ENCODE results near the gene CMKLR1.

CMKLR1 gene

GRCh38 chr12:108332791-108333382 lies 6.2 kb downstream of the CMKLR1 start:
- TF ChIP-seq REST (IDR thresholded peaks at IDR 0.05; ENCODE audit: insufficient read depth in 1 of 2, low read depth in 2 of 2, low read length in 2 of 2) (no peak), SIN3A (IDR thresholded peaks at IDR 0.05; ENCODE audit: borderline replicate concordance, insufficient read depth, low read length) (no peak), POLR2AphosphoS5 (IDR thresholded peaks at IDR 0.05; ENCODE audit: low read depth, low read length) (no peak), FOXP2 (optimal IDR thresholded peaks at IDR 0.05; ENCODE audit: borderline replicate concordance, extremely low read depth, extremely low read length, insufficient read depth) (no peak), TAF1 (IDR thresholded peaks at IDR 0.05; ENCODE audit: borderline replicate concordance, insufficient read depth, low read length) (no peak)

- TF ChIP-seq FOXP2 (optimal IDR thresholded peaks at IDR 0.05; ENCODE audit: borderline replicate concordance, extremely low read depth, extremely low read length, insufficient read depth) (no peak), TAF1 (IDR thresholded peaks at IDR 0.05; ENCODE audit: borderline replicate concordance, insufficient read depth, low read length) (no peak), REST (IDR thresholded peaks at IDR 0.05; ENCODE audit: insufficient read depth in 1 of 2, low read depth in 2 of 2, low read length in 2 of 2) (no peak), POLR2AphosphoS5 (IDR thresholded peaks at IDR 0.05; ENCODE audit: low read depth, low read length) (no peak), SIN3A (IDR thresholded peaks at IDR 0.05; ENCODE audit: borderline replicate concordance, insufficient read depth, low read length) (no peak)
These were observed 10.7 kb downstream of the CMKLR1 start for GRCh38 chr12:108328420-108328819.

- TF ChIP-seq POLR2AphosphoS5 (IDR thresholded peaks at IDR 0.05; ENCODE audit: low read depth, low read length) (no peak), REST (IDR thresholded peaks at IDR 0.05; ENCODE audit: insufficient read depth in 1 of 2, low read depth in 2 of 2, low read length in 2 of 2) (no peak), FOXP2 (optimal IDR thresholded peaks at IDR 0.05; ENCODE audit: borderline replicate concordance, extremely low read depth, extremely low read length, insufficient read depth) (no peak)
These were observed 11.3 kb downstream of the CMKLR1 start for GRCh38 chr12:108327621-108328344.

- no peak for TF ChIP-seq REST (IDR thresholded peaks at IDR 0.05; ENCODE audit: insufficient read depth in 1 of 2, low read depth in 2 of 2, low read length in 2 of 2)
- no peak for TF ChIP-seq POLR2AphosphoS5 (IDR thresholded peaks at IDR 0.05; ENCODE audit: low read depth, low read length)
- TF ChIP-seq SIN3A (IDR thresholded peaks at IDR 0.05; ENCODE audit: borderline replicate concordance, insufficient read depth, low read length): no peak
- TF ChIP-seq TAF1 (IDR thresholded peaks at IDR 0.05; ENCODE audit: borderline replicate concordance, insufficient read depth, low read length): no peak
These were observed 12.8 kb downstream of the CMKLR1 start for GRCh38 chr12:108326254-108326750.
